Hypothalamus (tissue), 51 donors: ENCODE measurements around the gene FPR1.

Source experiments
- DNase-seq, 51 donors: peaks; one replicate each; lab custom pipeline; 2025; lab: John Stamatoyannopoulos, UW

FPR1 gene, protein sequence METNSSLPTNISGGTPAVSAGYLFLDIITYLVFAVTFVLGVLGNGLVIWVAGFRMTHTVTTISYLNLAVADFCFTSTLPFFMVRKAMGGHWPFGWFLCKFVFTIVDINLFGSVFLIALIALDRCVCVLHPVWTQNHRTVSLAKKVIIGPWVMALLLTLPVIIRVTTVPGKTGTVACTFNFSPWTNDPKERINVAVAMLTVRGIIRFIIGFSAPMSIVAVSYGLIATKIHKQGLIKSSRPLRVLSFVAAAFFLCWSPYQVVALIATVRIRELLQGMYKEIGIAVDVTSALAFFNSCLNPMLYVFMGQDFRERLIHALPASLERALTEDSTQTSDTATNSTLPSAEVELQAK

DNA sequence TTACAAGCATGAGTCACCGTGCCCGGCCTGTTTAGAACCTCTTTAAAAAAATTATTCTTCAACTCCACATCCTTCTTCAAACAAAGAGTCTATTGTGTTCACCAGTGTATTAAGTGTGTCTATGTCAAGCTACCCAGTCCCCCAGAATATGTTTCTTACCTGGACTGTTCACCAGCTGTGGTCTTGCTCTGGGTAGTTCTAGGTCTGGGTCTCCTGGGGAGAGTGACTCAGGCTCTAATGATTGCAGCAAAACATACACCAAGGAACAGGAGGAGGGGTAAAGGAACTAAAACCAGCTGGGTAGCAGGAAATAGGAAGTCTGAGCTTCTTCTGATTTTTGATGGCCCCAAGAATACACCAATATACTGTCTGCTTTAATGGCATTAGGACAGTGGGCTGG is at the start of gene FPR1:
FPR1 (minus strand) TSS at position 224 of the 400 bp plus-strand sequence. CDS start 4,884 bp downstream, outside the sequence.
- DNase-seq: peak in 2 of 51 donors; percentile 9 to 23

DNA sequence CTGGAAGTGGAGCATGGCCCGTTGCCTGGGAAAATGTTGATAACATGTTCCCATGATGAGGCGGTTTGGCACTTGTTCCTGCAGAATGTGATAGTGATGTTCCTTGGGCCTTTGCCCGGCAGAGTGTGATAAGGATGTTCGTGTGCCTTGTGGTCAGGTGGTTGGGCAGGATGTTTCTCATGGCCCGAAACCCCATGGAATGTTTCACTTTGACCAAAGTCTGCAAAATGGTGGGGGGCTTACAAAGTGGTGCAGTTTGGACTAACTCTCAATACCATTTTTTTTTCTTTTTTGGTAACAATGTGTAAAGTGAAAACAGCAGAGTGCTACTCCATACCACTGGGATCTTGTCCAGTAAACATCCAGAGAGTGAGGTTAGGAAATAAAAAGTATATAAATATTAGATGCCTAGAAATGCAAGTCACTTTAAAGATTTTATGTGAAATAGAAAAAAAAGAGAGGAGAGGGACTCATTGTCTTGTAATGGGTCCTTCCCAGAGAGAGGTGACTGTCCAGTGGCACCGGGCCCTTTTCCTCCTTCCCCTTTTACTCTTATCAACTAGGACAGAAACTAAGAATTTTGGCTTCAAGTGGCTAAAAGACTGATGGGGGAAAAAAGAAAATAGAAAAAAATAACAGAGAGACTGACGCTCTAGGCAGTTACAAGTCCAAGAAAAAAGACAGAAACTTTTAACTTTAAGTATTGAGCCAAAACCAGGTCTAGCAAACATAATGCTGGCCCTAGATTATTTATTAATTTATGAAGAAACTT is 49.0 kb upstream of the FPR1 start:
- no peak for DNase-seq

DNA sequence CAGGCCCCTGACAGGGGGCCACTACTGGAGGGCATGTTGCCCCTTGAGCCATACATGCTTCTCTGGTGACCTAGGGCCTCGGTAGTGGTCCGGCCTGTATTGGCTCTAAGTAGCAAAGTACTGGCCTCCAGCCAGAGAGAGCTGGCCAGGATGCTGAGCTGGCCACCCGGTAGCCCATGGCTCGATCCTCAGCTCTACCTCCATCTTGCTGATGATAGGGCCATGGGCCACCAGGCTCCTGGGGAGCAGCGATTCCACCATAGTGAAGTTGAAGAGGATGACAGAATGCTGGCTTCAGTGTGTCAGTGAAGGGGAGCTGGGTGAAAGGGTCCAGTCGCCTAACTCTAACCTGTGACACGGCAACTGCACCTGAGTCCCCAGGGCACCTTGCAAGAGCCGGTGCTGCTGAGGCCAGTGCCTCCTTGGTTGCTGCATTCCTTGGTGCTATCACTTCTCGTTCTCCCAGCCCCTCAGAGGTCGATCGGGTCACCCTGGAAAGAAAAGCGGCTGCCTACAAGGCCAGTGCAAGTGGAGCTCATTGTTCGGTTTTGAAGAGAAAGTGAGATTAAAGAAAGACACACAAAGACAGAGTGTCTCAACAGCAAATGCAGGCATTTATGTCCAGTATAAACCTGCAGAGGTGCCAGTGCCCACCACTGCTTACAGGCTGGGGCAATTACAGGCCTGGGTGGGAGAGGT is 48.2 kb upstream of the FPR1 start:
- no peak for DNase-seq

DNA sequence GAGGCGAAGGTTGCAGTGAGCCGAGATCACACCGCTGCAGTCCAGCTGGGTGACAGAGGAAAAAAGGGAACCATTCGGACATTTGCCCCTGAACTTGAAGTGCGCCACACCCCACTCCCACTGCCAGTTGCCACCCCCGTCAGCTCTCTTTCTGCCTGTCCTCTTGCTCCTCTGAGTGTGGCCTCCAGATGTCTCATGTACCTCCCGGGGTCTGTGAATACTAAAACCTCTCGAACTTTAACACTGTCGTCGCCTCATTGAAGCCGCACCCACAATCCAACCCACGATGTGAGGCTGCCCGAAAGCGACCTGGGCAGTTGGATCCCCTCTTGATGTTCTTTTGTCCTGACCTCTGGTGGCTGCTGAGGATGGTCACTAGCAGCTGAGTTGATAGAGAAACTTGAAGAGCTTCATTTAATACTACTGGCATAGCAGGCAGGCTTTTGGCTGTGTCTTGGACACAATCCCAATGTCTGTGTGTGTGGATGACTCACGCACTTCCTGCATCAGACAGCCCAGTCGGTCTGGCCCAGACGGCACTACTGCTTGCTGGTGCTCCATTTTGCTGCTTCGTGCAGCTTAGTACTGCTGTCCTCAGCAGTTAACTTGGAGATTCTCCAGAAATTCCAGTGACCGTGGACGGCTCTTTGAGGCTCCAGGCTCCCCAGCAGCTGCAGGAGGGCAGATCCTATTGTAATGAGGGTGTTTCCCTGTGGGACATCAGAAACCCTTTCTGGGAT is 47.5 kb upstream of the FPR1 start:
- DNase-seq: peak in 32 of 51 donors; percentile 1 to 72 (median 33)

DNA sequence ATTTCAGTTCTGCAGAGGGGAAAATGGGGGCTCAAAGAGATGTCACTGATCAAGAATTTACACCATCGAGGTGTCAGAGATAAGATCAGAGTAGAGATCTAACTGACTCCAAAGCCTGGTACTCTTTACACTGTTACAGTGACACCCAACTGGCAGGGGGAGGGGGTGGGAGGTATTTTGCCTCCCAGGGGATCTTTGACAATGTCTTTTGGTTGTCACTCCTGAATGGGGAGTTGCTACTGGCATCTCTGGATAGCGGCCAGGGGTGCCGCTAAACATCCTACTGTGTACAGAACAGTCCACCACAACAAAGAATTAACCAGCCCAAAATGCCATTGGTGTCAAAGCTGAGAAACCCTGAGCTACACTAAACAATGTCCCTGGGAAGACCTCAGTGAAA is 46.4 kb upstream of the FPR1 start:
- no peak for DNase-seq

DNA sequence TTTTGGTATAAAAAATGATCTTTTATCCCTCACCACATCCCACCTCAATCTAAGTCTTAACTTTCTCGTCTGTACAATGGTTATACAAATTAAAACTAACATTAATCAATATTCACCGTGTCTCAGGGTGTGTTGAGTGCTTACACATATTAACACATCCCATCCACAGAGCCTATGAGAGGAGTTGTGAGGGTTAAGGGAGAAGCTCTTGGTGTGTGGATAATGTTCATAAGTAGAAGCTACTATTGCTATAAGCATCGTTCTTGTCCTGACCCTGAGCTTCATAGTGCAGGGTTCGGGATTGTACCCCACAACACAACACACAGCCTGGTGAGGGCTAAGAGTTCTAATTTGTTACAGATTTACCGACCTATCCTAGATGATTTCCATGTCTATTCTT is 45.8 kb upstream of the FPR1 start:
- no peak for DNase-seq

DNA sequence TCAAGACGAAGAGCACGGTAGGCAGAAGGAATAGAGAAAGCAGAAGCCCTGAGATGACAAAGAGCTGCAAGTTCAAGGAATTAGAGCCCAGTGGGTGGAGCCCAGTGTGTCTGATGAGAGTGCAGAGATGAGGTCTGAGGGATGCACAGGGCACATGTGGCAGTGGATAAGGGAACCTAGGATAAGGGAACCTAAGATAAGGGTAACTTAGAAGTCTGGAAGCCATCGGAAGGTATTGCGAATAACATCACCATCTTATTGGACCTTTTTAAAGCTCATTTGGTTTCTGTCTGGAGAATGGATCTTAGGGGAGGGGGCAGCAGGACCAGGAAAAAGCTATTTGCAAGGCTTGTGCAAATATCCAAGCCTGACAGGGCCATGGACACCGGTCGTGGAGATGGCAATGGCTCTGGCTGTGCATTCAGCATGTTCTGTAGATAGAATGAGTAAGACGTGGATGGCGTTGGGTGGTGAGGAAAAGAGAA is 44.6 kb upstream of the FPR1 start:
- DNase-seq: no peak

DNA sequence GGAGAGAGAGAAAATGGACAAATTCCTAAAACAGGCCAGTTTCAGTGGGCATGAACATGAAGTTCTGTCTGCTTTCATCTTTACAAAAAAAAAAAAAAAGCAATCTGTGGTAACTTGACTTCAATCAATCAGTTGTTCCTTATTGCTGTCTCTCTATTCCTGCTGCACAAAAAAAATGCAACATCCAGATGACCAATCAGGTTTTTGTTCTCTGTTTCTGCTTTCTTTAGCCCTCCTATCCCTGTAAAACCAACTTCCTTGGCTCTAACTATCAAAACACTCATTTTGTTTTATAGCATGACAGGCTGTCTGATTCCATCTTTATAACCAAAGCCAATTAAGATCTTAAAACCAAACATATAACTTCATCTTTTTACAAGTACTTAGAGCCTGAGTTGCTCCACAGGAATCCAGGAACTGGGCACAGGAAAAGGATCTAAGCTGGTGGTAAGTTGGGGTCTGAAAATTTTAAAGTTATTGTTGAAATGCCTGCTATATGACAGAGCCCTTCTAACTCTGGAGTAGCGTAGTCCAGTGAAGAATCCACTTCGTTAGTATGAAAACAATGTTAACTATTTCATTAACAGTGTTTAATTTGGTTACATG is 43.3 kb upstream of the FPR1 start, which contains the start of gene FPR3:
FPR3 (plus strand) TSS at position 273 of the 606 bp plus-strand sequence. CDS start 28,592 bp downstream, outside the sequence.
- DNase-seq: no peak

DNA sequence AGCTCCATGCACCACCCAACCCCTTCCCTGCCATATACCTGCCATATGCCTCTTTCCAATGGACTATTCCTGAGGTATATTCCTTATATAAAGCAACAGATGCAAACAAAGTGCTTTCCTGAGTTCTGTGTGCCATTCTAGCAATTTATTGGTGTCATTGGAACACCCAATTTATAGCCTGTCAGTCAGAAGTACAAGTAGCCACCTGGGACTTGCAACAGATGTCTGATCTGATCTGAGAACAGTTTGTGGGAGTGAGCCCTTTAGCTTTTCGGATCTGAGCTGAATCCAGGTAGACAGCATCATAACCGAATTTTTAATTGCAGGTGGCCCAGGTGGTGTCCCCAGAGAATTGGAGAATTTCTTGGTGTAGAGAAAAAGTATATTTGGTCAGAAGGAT is 42.3 kb upstream of the FPR1 start:
- DNase-seq: no peak

DNA sequence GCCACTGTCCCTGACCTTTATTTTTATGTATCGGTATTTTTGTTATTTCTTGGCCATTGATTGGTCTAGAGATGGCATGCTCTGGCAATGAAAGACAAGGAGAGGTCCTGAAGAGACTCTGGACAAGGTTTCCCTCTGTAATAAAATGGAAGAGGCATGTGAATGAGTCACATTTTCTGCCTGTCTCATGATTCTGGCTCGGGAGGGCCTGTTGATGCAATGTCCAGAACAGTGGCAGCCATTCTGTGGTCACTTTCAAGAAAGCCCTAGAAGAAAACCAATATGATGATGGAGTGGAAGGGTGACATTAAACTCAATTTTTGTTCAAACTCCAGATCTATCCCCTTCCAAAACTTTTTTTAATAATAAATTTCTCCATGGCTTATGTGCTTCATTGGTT is 41.3 kb upstream of the FPR1 start:
- DNase-seq: no peak

DNA sequence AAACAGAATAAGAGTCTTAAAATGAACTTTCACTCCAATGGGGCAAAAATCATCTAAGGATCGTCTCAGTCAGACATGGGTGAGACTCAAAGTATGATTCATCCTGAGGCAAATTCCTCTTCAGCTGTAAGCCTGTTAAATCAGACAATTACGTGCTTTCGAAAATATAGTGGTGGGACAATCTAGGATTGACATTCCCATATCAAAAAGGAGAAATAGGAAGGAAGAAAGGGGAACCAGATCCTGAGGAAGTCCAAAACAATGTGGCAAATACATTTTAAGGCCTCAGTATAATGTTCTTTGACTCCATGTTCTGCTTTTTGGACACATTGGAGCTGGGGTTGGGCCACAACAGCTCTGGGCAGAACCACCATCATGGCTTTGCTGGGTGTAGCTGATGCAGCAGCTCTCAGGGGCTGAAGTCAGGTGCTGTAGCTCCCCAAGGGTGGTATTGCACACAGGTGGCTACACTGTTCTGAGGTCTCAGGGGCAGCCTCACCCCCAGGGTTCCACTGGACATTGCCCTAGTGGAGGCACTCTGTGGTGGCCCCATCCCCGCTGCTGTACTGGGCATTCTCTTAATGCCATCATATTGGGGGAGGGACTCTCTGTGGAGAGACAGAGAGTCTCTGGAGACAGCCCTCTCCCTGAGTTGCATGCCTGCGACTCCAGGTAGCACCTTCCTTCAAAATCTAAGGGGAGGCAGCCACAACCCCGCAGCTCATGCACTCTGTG is 37.5 kb upstream of the FPR1 start:
- no peak for DNase-seq

DNA sequence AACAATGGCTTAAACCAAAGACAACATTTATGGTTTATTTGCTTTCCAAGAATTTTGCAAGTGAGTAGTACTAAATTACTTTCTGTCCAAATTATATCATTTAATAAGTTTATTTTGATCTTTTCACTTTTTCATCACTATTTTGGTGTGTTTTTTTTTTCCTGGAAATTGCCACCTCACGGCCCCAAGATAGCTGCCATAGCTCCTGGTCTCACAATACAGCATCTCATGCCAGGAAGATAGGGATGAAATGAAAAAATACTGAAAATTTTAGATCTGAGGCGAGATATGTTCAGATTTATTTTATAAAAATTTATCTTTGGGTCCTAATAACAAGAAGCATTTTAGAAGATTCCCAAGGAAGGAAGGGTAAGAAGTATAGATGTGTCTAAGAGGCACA is 36.4 kb upstream of the FPR1 start:
- no peak for DNase-seq

DNA sequence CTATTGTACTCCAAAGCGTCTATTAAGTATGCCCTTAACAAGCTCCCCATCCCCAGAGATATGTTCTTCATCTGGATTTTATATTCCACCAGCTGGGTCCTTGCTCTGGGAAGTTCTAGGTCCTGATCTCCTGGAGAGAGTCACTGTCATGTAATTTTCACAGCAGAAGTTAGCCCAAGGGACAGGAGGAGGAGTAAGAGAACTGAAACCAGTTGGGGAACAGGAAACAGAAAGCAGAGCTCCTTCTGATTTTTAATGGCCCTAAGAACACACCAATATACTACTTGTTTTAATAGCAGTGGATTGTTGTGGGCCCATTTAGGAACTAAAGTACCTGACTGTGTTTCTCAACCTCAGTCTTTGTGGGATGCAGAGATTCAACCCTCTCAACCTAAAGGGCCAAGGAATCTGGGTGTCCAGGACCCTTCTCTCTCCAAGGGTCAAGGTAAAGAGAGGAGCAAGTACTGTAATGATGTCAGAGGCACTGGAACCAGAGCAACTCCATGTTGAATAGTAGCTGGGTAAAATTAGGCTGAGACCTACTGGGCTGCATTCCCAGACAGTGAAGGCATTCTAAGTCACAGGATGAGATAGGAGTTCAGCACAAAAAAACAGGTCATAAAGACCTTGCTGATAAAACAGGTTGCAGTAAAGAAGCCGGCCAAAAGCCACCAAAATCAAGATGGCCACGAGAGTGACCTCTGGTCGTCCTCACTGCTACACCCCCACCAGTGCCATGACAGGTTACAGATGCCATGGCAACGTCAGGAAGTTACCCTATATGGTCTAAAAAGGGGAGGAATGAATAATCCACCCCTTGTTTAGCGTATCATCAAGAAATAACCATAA is 35.2 kb upstream of the FPR1 start:
- no peak for DNase-seq

DNA sequence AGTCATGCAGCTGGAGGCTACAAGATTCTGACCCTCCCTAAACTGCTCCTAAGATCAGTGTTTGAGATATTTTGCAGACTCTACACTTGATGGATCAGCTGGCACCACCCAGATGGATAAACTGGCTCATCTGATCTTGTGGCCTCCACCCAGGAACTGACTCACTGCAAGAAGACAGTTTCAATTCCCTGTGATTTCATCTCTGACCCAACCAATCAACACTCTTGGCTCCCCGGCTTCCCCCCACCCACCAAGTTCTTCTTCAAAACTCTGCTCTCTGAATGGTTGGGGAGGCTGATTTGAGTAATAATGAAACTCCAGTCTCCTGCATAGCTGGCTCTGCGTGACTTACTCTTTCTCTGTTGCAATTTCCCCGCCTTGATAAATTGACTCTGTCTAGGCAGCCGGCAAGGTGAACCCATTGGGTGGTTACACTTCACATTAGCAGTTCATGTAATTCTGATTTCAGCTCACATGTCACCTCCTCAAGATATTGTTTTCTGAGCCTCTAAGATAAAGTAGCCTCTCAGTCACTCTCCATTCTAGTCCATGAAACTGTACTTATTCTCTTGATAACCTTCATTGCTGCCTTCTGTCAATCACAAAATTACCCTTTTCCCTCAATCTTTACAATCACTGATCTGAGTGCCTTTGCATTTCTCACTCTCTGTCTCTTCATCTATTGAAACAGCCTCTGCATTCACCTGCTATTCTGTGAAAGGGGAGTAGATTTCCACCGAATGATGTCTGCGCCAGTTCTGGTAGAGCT is 33.4 kb upstream of the FPR1 start:
- DNase-seq: peak in 13 of 51 donors; percentile 0 to 28 (median 7)

DNA sequence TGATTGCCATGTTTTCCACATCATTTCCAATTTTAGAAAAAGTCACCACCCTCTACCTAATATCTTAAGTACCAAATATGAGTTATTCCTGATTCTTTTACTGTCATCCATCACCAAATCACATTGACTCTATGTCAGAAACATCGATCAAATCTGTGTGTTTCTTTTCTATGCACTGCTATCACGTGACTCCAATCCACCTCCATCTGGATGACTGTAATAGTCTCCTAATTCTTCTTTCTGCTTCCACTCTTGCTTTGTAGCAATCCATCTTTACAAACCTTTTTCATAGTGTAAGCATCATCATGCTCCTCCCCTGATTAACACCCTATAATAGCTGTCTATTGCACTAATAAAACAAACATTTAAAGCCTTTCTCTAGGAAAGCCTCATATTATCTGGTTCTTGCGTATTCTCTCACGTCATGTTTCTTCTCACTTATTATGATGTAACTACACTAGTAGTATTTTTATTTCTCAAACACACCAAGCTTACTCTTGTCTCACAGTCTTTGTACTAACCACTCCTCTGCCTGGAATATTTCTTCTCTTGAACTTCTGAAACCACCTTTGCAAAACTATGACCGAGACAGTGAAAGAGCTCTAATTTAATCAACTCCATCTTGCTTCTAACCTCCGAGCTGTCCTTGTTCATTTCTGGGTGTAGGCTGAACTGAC is 32.6 kb upstream of the FPR1 start:
- DNase-seq: no peak

DNA sequence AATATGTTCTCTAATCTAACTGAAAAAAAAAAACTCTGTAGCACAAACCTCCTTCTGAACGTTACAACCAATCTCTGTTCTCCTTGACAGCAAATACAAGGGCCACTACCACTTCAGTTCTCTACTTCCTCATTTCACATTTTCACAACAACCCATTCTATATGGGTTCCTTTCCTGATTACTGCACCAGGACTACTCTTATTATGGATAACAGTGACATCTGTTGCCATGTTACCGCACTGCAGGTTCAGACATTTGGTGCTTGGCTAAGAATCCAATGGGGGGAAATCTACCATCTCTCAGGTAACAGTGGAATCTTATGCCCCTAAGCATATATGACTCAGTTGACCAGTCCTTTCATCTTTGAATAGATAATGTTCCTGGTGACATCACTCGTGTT is 31.7 kb upstream of the FPR1 start:
- no peak for DNase-seq

DNA sequence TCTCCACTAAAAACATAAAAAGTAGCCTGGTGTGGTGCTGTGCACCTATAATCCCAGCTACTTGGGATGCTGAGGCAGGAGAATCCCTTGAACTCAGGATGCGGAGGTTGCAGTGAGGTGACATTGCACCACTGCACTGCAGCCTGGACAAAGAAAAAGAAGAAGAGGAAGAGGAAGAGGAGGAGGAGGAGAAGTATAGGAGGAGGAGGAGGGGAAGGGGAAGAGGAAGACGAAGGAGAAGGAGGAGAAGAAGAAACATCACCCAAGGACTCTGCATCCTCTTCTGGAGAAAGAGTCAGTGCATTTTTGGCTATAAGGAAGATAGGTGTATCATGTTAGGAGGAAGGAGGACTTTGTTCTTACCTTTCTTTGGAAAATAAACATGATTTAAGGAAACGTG is 30.3 kb upstream of the FPR1 start:
- DNase-seq: no peak
